IMR-90 (cell line): ENCODE measurements around the gene DEGS2. TPM values are rescaled to one million over a fixed set of nuclear protein-coding genes. Genes with fewer than 3 reads are reported as not detected.

Source experiments
- ATAC-seq: fragments of 200-7000 bp; cut with Tn5 transposase; 2 replicates; pipeline ENCODE4 v1.9.1; 2020; ENCODE audit warnings: low read depth, mild to moderate bottlenecking, moderate library complexity
- BruUV-seq: library from RNA; stranded (reverse); fragments of 400-500 nt; replicated peaks from 2 replicates; lab custom pipeline; 2021; lab: Mats Ljungman, UMichigan
- CTCF ChIA-PET: fragments of 300-600 bp; formaldehyde crosslinking; extraction: SDS; loops from one replicate; lab custom pipeline; 2021; ENCODE audit warnings: antibody characterized with exemption; lab: Yijun Ruan, JAX
- POLR2A ChIA-PET: fragments of 300-600 bp; sonication (Branson Sonifier 250); formaldehyde crosslinking; loops from one replicate; lab custom pipeline; 2022; ENCODE audit warnings: antibody characterized with exemption; ENCODE audit not compliant: unreplicated experiment; lab: Charles Lee
- DNase-seq: peaks from one replicate; pipeline ENCODE4 v3.0.0; 2013
- H2AFZ ChIP-seq: replicated peaks from 2 replicates; pipeline ENCODE3; 2013; ENCODE audit warnings: low read length, mild to moderate bottlenecking; ENCODE audit not compliant: poor library complexity
- H2AK5ac ChIP-seq: 2 replicates; pipeline ENCODE4 v1.6.1; 2013; ENCODE audit warnings: low read depth, low read length, inconsistent platforms
- H2AK9ac ChIP-seq: replicated peaks from 2 replicates; pipeline ENCODE3; 2013; ENCODE audit warnings: mild to moderate bottlenecking, low read depth, low read length, moderate library complexity; ENCODE audit not compliant: poor library complexity
- H2BK120ac ChIP-seq: 2 replicates; pipeline ENCODE4 v1.6.1; 2013; ENCODE audit warnings: low read depth, low read length, inconsistent platforms
- H2BK15ac ChIP-seq: 3 replicates; pipeline ENCODE4 v1.6.1; 2013; ENCODE audit warnings: low read depth, low read length, inconsistent platforms
- H2BK20ac ChIP-seq: 2 replicates; pipeline ENCODE4 v1.6.1; 2013; ENCODE audit warnings: low read depth, mild to moderate bottlenecking, inconsistent platforms, low read length, moderate library complexity
- H2BK5ac ChIP-seq: 2 replicates; pipeline ENCODE4 v1.6.1; 2013; ENCODE audit warnings: mild to moderate bottlenecking, low read depth, low read length, inconsistent platforms; ENCODE audit not compliant: poor library complexity, severe bottlenecking
- H3K14ac ChIP-seq: replicated peaks from 2 replicates; pipeline ENCODE4 v1.6.1; 2013; ENCODE audit warnings: low read depth, low read length, inconsistent platforms
- H3K18ac ChIP-seq: 2 replicates; pipeline ENCODE4 v1.6.1; 2013; ENCODE audit warnings: low read depth, low read length, control low read depth
- H3K23ac ChIP-seq: 2 replicates; pipeline ENCODE4 v1.6.1; 2013; ENCODE audit warnings: low read depth, low read length, inconsistent platforms
- H3K27ac ChIP-seq: 2 replicates; pipeline ENCODE4 v1.5.1; 2013; ENCODE audit warnings: mild to moderate bottlenecking, control low read depth, low read length; ENCODE audit not compliant: insufficient read depth
- H3K27me3 ChIP-seq: 2 replicates; pipeline ENCODE4 v1.6.1; 2013; ENCODE audit warnings: low read length; ENCODE audit not compliant: control insufficient read depth, insufficient read depth
- H3K36me3 ChIP-seq: 2 replicates; pipeline ENCODE4 v1.6.1; 2013; ENCODE audit warnings: low read length, mixed read lengths; ENCODE audit not compliant: control insufficient read depth, insufficient read depth
- H3K4ac ChIP-seq: 2 replicates; pipeline ENCODE4 v1.6.1; 2013; ENCODE audit warnings: low read depth, low read length, inconsistent platforms
- H3K4me1 ChIP-seq: 2 replicates; pipeline ENCODE4 v1.6.1; 2013; ENCODE audit warnings: low read length, mixed read lengths; ENCODE audit not compliant: control insufficient read depth, insufficient read depth
- H3K4me2 ChIP-seq: 2 replicates; pipeline ENCODE4 v1.6.1; 2013; ENCODE audit warnings: low read depth, mild to moderate bottlenecking, control low read depth, low read length, moderate library complexity
- H3K4me3 ChIP-seq: 2 replicates; pipeline ENCODE4 v1.5.1; 2013; ENCODE audit warnings: low read depth, mild to moderate bottlenecking, control low read depth, low read length, moderate library complexity; ENCODE audit not compliant: insufficient read depth
- H3K56ac ChIP-seq: 2 replicates; pipeline ENCODE4 v1.6.1; 2013; ENCODE audit warnings: low read length, inconsistent platforms; ENCODE audit not compliant: insufficient read depth; ENCODE audit errors: extremely low read depth
- H3K79me1 ChIP-seq, 2 experiments: 2 replicates each; pipeline ENCODE4 v1.6.1; 2013; ENCODE audit warnings: low read length in 2 of 2, inconsistent platforms in 1 of 2, low read depth in 1 of 2
- H3K9ac ChIP-seq: 2 replicates; pipeline ENCODE4 v1.6.1; 2013; ENCODE audit warnings: low read depth, low read length, control low read depth
- H3K9me1 ChIP-seq: 2 replicates; pipeline ENCODE4 v1.6.1; 2013; ENCODE audit warnings: low read length, inconsistent platforms; ENCODE audit not compliant: insufficient read depth
- H3K9me3 ChIP-seq: 2 replicates; pipeline ENCODE4 v1.6.1; 2013; ENCODE audit warnings: low read length; ENCODE audit not compliant: control insufficient read depth, insufficient read depth
- H4K20me1 ChIP-seq: 2 replicates; pipeline ENCODE4 v1.6.1; 2013; ENCODE audit warnings: low read length, inconsistent platforms; ENCODE audit not compliant: insufficient read depth
- H4K5ac ChIP-seq: 2 replicates; pipeline ENCODE4 v1.6.1; 2013; ENCODE audit warnings: mild to moderate bottlenecking, low read depth, low read length, control low read depth
- H4K8ac ChIP-seq, 2 experiments: 2 replicates each; pipeline ENCODE4 v1.6.1; 2013; ENCODE audit warnings: low read depth in 2 of 2, low read length in 2 of 2, control low read depth in 1 of 2, inconsistent platforms in 1 of 2
- H4K91ac ChIP-seq: 2 replicates; pipeline ENCODE4 v1.6.1; 2013; ENCODE audit warnings: low read depth, low read length, inconsistent platforms; ENCODE audit not compliant: insufficient read depth
- BHLHE40 ChIP-seq: fragments of 150-350 bp; IDR thresholded peaks from 2 replicates; pipeline ENCODE4 v1.6.1; 2016; ENCODE audit warnings: mild to moderate bottlenecking, low read depth, low read length
- CEBPB ChIP-seq: IDR thresholded peaks from 2 replicates; pipeline ENCODE4 v1.6.1; 2012; ENCODE audit warnings: low read depth, low read length, improper control_type of control experiment
- CHD1 ChIP-seq: IDR thresholded peaks from 2 replicates; pipeline ENCODE4 v1.6.1; 2012; ENCODE audit warnings: low read depth, low read length, improper control_type of control experiment
- FOS ChIP-seq: fragments of 150-350 bp; IDR thresholded peaks from 2 replicates; pipeline ENCODE4 v1.6.1; 2016; ENCODE audit warnings: low read depth, low read length
- MAFK ChIP-seq: IDR thresholded peaks from 2 replicates; pipeline ENCODE4 v1.6.1; 2012; ENCODE audit warnings: low read depth, low read length, improper control_type of control experiment
- MAZ ChIP-seq: IDR thresholded peaks from 2 replicates; pipeline ENCODE4 v1.6.1; 2012; ENCODE audit warnings: low read depth, mild to moderate bottlenecking, low read length, improper control_type of control experiment, moderate library complexity, borderline replicate concordance
- MXI1 ChIP-seq: IDR thresholded peaks from 2 replicates; pipeline ENCODE4 v1.6.1; 2012; ENCODE audit warnings: low read depth, mild to moderate bottlenecking, low read length, moderate library complexity, borderline replicate concordance
- NFE2L2 ChIP-seq: fragments of 150-350 bp; IDR thresholded peaks from 2 replicates; pipeline ENCODE4 v1.6.1; 2016; ENCODE audit warnings: low read depth, mild to moderate bottlenecking, low read length
- POLR2A ChIP-seq: IDR thresholded peaks from 2 replicates; pipeline ENCODE4 v1.6.1; 2012; ENCODE audit warnings: mild to moderate bottlenecking, low read depth, low read length
- RAD21 ChIP-seq: IDR thresholded peaks from 2 replicates; pipeline ENCODE4 v1.6.1; 2012; ENCODE audit warnings: low read length, improper control_type of control experiment
- RCOR1 ChIP-seq: IDR thresholded peaks from 2 replicates; pipeline ENCODE4 v1.6.1; 2012; ENCODE audit warnings: mild to moderate bottlenecking, low read length, improper control_type of control experiment; ENCODE audit not compliant: insufficient replicate concordance
- RFX5 ChIP-seq: IDR thresholded peaks from 2 replicates; pipeline ENCODE4 v1.8.0; 2012; ENCODE audit warnings: low read depth, mild to moderate bottlenecking, low read length, moderate library complexity
- SMC3 ChIP-seq: fragments of 150-350 bp; IDR thresholded peaks from 2 replicates; pipeline ENCODE4 v1.6.1; 2016; ENCODE audit warnings: low read depth, mild to moderate bottlenecking, antibody characterized with exemption, low read length, moderate library complexity
- WGBS, 2 experiments: methylation state at CpG; one replicate each; pipeline versions ENCODE4 v1.1.5 to v1.1.7; 2013; ENCODE audit warnings: missing lambda C conversion rate in 2 of 2; ENCODE audit not compliant: insufficient read length in 1 of 2; ENCODE audit errors: extremely low coverage in 2 of 2; 5-methylcytosine and 5-hydroxymethylcytosine counted together
- dilution Hi-C: fragments of 300-500 bp; cut with HindIII; formaldehyde crosslinking; loops from one replicate; pipeline ENCODE4 v1.14.3; 2018; ENCODE audit warnings: low sequenced_read_pairs; ENCODE audit not compliant: unreplicated experiment
- in situ Hi-C: fragments of 300-500 bp; cut with MboI; formaldehyde crosslinking; loops from 3 replicates; pipeline ENCODE4 v1.14.3; 2019; ENCODE audit warnings: low sequenced_read_pairs, inconsistent platforms, mixed read lengths
- intact Hi-C: fragments of 100-400 bp; cut with micrococcal nuclease; formaldehyde crosslinking; loops from 2 replicates; pipeline ENCODE4 v1.10.0; 2022
- polyA plus RNA-seq, 3 experiments: library from polyadenylated mRNA; depleted of rRNA; stranded (reverse); fragments of >200 nt; gene quantifications; 2 replicates each; pipeline ENCODE4 v1.2.3, GENCODE V29; 2012; ENCODE audit warnings: low replicate concordance in 1 of 3
- total RNA-seq: library from RNA; depleted of rRNA; stranded (reverse); fragments of >200 nt; gene quantifications from 2 replicates; pipeline ENCODE4 v1.2.3, GENCODE V29; 2012
- TF ChIP-seq, protein P1 (sequence below): conservative IDR thresholded peaks from 2 replicates; pipeline ENCODE4 v1.5.1; 2012; ENCODE audit warnings: mild to moderate bottlenecking, low read depth, low read length, improper control_type of control experiment
- TF ChIP-seq, protein P2 (sequence below): fragments of 150-350 bp; IDR thresholded peaks from 2 replicates; pipeline ENCODE4 v1.6.1; 2016; ENCODE audit warnings: low read depth, mild to moderate bottlenecking, low read length, moderate library complexity, borderline replicate concordance
- TF ChIP-seq, protein P3 (sequence below): fragments of 150-350 bp; IDR thresholded peaks from 2 replicates; pipeline ENCODE4 v1.6.1; 2017; ENCODE audit warnings: mild to moderate bottlenecking, antibody characterized with exemption, low read length, low read depth

DEGS2 gene
- total and polyA plus RNA-seq, 2 of the 4 experiments (the other 2 are of a cell fraction), result not detected

DNA sequence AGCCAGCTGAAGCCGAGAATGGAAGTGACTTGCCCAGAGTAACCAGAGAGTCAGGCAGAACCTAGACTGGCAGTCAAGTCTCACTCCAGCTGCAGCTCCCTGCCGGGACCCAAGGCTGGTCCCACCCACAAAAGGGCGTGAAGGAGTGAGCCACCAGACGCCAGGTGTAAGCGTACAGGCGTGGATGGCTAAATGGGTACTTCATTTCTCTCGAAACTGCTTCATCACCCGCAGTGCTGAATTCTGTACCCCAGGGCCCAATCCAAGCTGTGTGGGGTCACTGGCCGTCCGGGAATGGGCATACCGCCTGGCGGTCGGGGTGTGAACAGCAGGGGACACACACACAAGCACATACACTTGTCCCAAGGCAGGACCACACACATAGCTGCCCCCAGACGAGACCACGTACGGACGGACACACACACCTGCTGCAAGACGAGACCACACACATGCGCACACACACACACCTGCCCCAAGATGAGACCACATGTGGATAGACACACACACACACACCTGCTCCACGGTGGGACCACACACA is 34.8 kb downstream of the DEGS2 start:
- 88% methylated on average over 10 of the region's 20 CpGs; no CpG with 5 or more reads in 1 of the 2 experiments for WGBS, 2 experiments
- DNase-seq (no peak), ATAC-seq (no peak)
- Histone ChIP-seq H3K9ac (no peak overlapping the region), H3K27me3 (no peaks in the 10 kb centered on the region), H4K20me1 (no peaks in the 10 kb centered on the region), H3K9me1 (peaks cover 14% of the 10 kb centered on the region), H2BK15ac (no peak overlapping the region), H2AK5ac (no peak overlapping the region), H2AK9ac (no peak overlapping the region), H4K5ac (no peak overlapping the region), H3K23ac (no peak overlapping the region), H3K36me3 (peaks cover 29% of the 10 kb centered on the region), H4K91ac (no peak overlapping the region), H3K27ac (no peak overlapping the region), H3K9me3 (no peaks in the 10 kb centered on the region), H3K4me1 (0 out of 2 replicates have a peak, but pooled peaks cover 3% of the 10 kb centered on the region), H3K79me1 (no peaks in the 10 kb centered on the region), H2BK20ac (no peak overlapping the region), H3K4me3 (no peak overlapping the region), H3K4me2 (no peak overlapping the region), H2AFZ (no peak overlapping the region), H2BK120ac (no peak overlapping the region), H2BK5ac (no peak overlapping the region), H3K14ac (no peak overlapping the region), H3K18ac (no peak overlapping the region), H3K4ac (no peak overlapping the region), H4K8ac (no peak overlapping the region), H3K56ac (no peak overlapping the region)
- TF ChIP-seq, protein P1, sequence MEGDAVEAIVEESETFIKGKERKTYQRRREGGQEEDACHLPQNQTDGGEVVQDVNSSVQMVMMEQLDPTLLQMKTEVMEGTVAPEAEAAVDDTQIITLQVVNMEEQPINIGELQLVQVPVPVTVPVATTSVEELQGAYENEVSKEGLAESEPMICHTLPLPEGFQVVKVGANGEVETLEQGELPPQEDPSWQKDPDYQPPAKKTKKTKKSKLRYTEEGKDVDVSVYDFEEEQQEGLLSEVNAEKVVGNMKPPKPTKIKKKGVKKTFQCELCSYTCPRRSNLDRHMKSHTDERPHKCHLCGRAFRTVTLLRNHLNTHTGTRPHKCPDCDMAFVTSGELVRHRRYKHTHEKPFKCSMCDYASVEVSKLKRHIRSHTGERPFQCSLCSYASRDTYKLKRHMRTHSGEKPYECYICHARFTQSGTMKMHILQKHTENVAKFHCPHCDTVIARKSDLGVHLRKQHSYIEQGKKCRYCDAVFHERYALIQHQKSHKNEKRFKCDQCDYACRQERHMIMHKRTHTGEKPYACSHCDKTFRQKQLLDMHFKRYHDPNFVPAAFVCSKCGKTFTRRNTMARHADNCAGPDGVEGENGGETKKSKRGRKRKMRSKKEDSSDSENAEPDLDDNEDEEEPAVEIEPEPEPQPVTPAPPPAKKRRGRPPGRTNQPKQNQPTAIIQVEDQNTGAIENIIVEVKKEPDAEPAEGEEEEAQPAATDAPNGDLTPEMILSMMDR, result no peak
- TF ChIP-seq POLR2A, result no peak
- no peak for TF ChIP-seq NFE2L2
- no peak for TF ChIP-seq MAZ
- no peak for TF ChIP-seq RAD21
- TF ChIP-seq, protein P2, sequence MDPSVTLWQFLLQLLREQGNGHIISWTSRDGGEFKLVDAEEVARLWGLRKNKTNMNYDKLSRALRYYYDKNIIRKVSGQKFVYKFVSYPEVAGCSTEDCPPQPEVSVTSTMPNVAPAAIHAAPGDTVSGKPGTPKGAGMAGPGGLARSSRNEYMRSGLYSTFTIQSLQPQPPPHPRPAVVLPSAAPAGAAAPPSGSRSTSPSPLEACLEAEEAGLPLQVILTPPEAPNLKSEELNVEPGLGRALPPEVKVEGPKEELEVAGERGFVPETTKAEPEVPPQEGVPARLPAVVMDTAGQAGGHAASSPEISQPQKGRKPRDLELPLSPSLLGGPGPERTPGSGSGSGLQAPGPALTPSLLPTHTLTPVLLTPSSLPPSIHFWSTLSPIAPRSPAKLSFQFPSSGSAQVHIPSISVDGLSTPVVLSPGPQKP, result no peak
- no peak for TF ChIP-seq CHD1
- no peak for TF ChIP-seq BHLHE40
- no peak for TF ChIP-seq MXI1
- no peak for TF ChIP-seq RFX5
- TF ChIP-seq FOS, result no peak
- TF ChIP-seq MAFK, result no peak
- no peak for TF ChIP-seq RCOR1
- TF ChIP-seq, protein P3, sequence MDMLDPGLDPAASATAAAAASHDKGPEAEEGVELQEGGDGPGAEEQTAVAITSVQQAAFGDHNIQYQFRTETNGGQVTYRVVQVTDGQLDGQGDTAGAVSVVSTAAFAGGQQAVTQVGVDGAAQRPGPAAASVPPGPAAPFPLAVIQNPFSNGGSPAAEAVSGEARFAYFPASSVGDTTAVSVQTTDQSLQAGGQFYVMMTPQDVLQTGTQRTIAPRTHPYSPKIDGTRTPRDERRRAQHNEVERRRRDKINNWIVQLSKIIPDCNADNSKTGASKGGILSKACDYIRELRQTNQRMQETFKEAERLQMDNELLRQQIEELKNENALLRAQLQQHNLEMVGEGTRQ, result no peak
- TF ChIP-seq SMC3, result no peak
- TF ChIP-seq CEBPB, result no peak
- ChIA-PET POLR2A (no interaction called here), CTCF (interaction anchor here (0.6 to 1.0 kb wide), 2 partner anchors 8 to 1819 kb away, joined by 3 to 4 read pairs; no protein-coding TSS in a partner anchor)
- intact Hi-C loops (no loop called here), dilution Hi-C loops (no loop called here), in situ Hi-C loops (no loop called here)
- BruUV-seq, result no TSS peak
